HepG2 (cell line): ENCODE measurements around the gene ANO9. TPM values are rescaled to one million over a fixed set of nuclear protein-coding genes. Genes with fewer than 3 reads are reported as not detected.

Experiments used
- ELF3 ChIP-seq: IDR thresholded peaks from 2 replicates; pipeline ENCODE4 v1.6.1; 2016; ENCODE audit warnings: missing genetic modification reagents, missing compliant biosample characterization
- GTF2F1 ChIP-seq: fragments of 150-350 bp; IDR thresholded peaks from 2 replicates; pipeline ENCODE4 v1.6.1; 2014; ENCODE audit warnings: low read length
- HDAC2 ChIP-seq: sonication (generic); formaldehyde crosslinking; IDR thresholded peaks from 2 replicates; pipeline ENCODE4 v1.4.0; 2020; ENCODE audit warnings: missing genetic modification reagents
- HNF4A ChIP-seq: sonication (generic); formaldehyde crosslinking; IDR thresholded peaks from 2 replicates; pipeline ENCODE4 v1.4.0; 2020; ENCODE audit warnings: missing genetic modification reagents
- JARID2 ChIP-seq: sonication (generic); formaldehyde crosslinking; IDR thresholded peaks from 2 replicates; pipeline ENCODE4 v1.8.1; 2023; ENCODE audit warnings: missing genetic modification reagents, inconsistent platforms; ENCODE audit not compliant: insufficient replicate concordance
- MBD4 ChIP-seq: IDR thresholded peaks from 2 replicates; pipeline ENCODE4 v1.6.1; 2012; ENCODE audit warnings: low read length, inconsistent platforms, borderline replicate concordance
- MTF2 ChIP-seq: sonication (generic); formaldehyde crosslinking; IDR thresholded peaks from 2 replicates; pipeline ENCODE4 v1.5.0; 2020; ENCODE audit warnings: missing genetic modification reagents, borderline replicate concordance
- MYNN ChIP-seq: sonication (generic); formaldehyde crosslinking; IDR thresholded peaks from 2 replicates; pipeline ENCODE4 v1.4.0; 2020; ENCODE audit warnings: mild to moderate bottlenecking, low read depth, missing genetic modification reagents
- NAIF1 ChIP-seq: sonication (generic); formaldehyde crosslinking; IDR thresholded peaks from 2 replicates; pipeline ENCODE4 v1.5.0; 2020; ENCODE audit warnings: mild to moderate bottlenecking, missing genetic modification reagents, borderline replicate concordance
- PHF20 ChIP-seq: sonication (generic); formaldehyde crosslinking; IDR thresholded peaks from 2 replicates; pipeline ENCODE4 v1.5.0; 2020; ENCODE audit warnings: mild to moderate bottlenecking, missing genetic modification reagents
- POLR2AphosphoS5 ChIP-seq: IDR thresholded peaks from 2 replicates; pipeline ENCODE4 v1.6.1; 2012; ENCODE audit warnings: low read depth, low read length
- RFX1 ChIP-seq: fragments of 450-650 bp; IDR thresholded peaks from 2 replicates; pipeline ENCODE4 v1.6.1; 2017
- SMC3 ChIP-seq: IDR thresholded peaks from 2 replicates; pipeline ENCODE4 v1.6.1; 2011; ENCODE audit warnings: low read length, improper control_type of control experiment
- SOX13 ChIP-seq, 3 experiments: fragments of 450-650 bp in 1 of 3; sonication (generic) in 1 of 3; formaldehyde crosslinking in 1 of 3; IDR thresholded peaks in 2 of 3; conservative IDR thresholded peaks in 1 of 3; 2 replicates each; pipeline versions ENCODE4 v1.5.0 to v1.6.1; 2016 to 2020; ENCODE audit warnings: antibody characterized with exemption in 1 of 3, mild to moderate bottlenecking in 1 of 3, missing compliant biosample characterization in 1 of 3, missing genetic modification reagents in 1 of 3, moderate library complexity in 1 of 3
- SRY ChIP-seq: sonication (generic); formaldehyde crosslinking; IDR thresholded peaks from 2 replicates; pipeline ENCODE4 v1.8.0; 2022; ENCODE audit warnings: mild to moderate bottlenecking, missing genetic modification reagents
- STAG1 ChIP-seq: sonication (generic); formaldehyde crosslinking; IDR thresholded peaks from 2 replicates; pipeline ENCODE4 v1.4.0; 2020; ENCODE audit warnings: missing genetic modification reagents
- ZC3H4 ChIP-seq: sonication (generic); formaldehyde crosslinking; IDR thresholded peaks from 2 replicates; pipeline ENCODE4 v1.4.0; 2020; ENCODE audit warnings: missing genetic modification reagents, borderline replicate concordance
- ZKSCAN8 ChIP-seq: IDR thresholded peaks from 2 replicates; pipeline ENCODE4 v1.6.1; 2016; ENCODE audit warnings: borderline replicate concordance, missing genetic modification reagents, missing compliant biosample characterization
- ZNF329 ChIP-seq: sonication (generic); formaldehyde crosslinking; IDR thresholded peaks from 2 replicates; pipeline ENCODE4 v1.9.0; 2021; ENCODE audit warnings: low read depth, mild to moderate bottlenecking, missing genetic modification reagents
- ZNF543 ChIP-seq: sonication (generic); formaldehyde crosslinking; IDR thresholded peaks from 2 replicates; pipeline ENCODE4 v1.4.0; 2020; ENCODE audit warnings: mild to moderate bottlenecking, missing genetic modification reagents
- ZNF670 ChIP-seq: sonication (generic); formaldehyde crosslinking; IDR thresholded peaks from 2 replicates; pipeline ENCODE4 v1.8.0; 2022; ENCODE audit warnings: mild to moderate bottlenecking, missing genetic modification reagents, borderline replicate concordance
- polyA plus RNA-seq, 8 experiments: library from polyadenylated mRNA; depleted of rRNA in 3 of 8; stranded (reverse) in 7 of 8; unstranded in 1 of 8; fragments of >200 nt; fragmentation: Illumina TruSeq in 4 of 8; extraction: Trizol in 4 of 8; gene quantifications; 2 replicates each; pipeline versions ENCODE4 v1.2.1 to v1.2.3, GENCODE V29; 2011 to 2016; ENCODE audit warnings: low read depth in 4 of 8, missing spikeins in 1 of 8, mixed read lengths in 1 of 8; ENCODE audit not compliant: insufficient read depth in 1 of 8
- total RNA-seq, 5 experiments: library from RNA; depleted of rRNA; stranded (reverse); fragments of >200 nt; fragmentation: Illumina TruSeq; extraction: Trizol; gene quantifications; 2 replicates each; pipeline ENCODE4 v1.2.3, GENCODE V29; 2016; ENCODE audit warnings: low read depth in 1 of 5
- TF ChIP-seq, protein P1 (sequence below): sonication (generic); formaldehyde crosslinking; IDR thresholded peaks from 2 replicates; pipeline ENCODE4 v1.5.0; 2020; ENCODE audit warnings: mild to moderate bottlenecking, missing genetic modification reagents, moderate library complexity
- TF ChIP-seq, protein P2 (sequence below): sonication (generic); formaldehyde crosslinking; IDR thresholded peaks from 2 replicates; pipeline ENCODE4 v1.5.0; 2020; ENCODE audit warnings: mild to moderate bottlenecking, missing genetic modification reagents, borderline replicate concordance
- TF ChIP-seq, protein P3 (sequence below): sonication (generic); formaldehyde crosslinking; IDR thresholded peaks from 2 replicates; pipeline ENCODE4 v1.4.0; 2020; ENCODE audit warnings: missing genetic modification reagents

Gene ANO9
- total and polyA plus RNA-seq, 2 of the 13 experiments (the other 11 are each of a cell fraction or from before 2014, with no cell fraction given), result 8.9 to 14.3 TPM

DNA sequence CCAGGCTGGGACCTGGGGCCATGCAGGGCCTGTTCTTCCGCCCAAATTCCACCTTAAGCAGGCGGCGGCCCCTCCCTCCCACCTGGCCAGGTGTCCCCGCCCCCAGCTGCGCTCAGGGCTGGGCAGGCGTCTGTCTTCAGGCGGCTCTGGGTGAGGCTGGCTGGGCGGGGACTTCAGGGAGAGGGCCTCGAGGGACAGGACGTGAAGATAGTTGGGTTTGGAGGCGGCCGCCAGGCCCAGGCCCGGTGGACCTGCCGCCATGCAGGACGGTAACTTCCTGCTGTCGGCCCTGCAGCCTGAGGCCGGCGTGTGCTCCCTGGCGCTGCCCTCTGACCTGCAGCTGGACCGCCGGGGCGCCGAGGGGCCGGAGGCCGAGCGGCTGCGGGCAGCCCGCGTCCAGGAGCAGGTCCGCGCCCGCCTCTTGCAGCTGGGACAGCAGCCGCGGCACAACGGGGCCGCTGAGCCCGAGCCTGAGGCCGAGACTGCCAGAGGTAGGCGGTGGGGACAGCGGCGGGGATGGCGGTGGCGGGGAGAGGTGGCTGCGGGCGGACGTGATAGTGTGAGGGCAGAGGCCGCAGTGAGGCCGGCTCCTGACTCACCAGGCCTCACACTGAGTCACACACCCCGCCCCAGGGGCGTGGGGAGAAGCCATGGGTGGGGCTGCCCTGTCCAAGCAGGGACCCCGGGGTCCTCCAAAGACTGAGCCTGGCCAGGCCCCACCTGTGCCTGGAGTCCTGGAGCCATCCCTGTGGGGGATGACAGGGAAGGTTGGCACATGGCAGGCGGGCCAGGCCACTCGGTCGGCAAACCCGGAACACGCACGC is 47.6 kb downstream of the ANO9 start, which contains the start of gene PKP3 (continued):
- TF ChIP-seq, protein P1, sequence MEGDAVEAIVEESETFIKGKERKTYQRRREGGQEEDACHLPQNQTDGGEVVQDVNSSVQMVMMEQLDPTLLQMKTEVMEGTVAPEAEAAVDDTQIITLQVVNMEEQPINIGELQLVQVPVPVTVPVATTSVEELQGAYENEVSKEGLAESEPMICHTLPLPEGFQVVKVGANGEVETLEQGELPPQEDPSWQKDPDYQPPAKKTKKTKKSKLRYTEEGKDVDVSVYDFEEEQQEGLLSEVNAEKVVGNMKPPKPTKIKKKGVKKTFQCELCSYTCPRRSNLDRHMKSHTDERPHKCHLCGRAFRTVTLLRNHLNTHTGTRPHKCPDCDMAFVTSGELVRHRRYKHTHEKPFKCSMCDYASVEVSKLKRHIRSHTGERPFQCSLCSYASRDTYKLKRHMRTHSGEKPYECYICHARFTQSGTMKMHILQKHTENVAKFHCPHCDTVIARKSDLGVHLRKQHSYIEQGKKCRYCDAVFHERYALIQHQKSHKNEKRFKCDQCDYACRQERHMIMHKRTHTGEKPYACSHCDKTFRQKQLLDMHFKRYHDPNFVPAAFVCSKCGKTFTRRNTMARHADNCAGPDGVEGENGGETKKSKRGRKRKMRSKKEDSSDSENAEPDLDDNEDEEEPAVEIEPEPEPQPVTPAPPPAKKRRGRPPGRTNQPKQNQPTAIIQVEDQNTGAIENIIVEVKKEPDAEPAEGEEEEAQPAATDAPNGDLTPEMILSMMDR, result 0 out of 2 replicates have a peak, but pooled peaks have one; percentile 5
- TF ChIP-seq ZNF543 (CRISPR knock-in tag), result no peak
- no peak for TF ChIP-seq ZKSCAN8 (CRISPR knock-in tag)
- TF ChIP-seq GTF2F1, result no peak
- no peak for TF ChIP-seq HNF4A (CRISPR knock-in tag)
- TF ChIP-seq ZNF329 (CRISPR knock-in tag), result no peak
- TF ChIP-seq HDAC2 (CRISPR knock-in tag), result no peak
- TF ChIP-seq SRY (CRISPR knock-in tag), result peak; percentile 72; the same call in 1 of the 2 replicates
- TF ChIP-seq NAIF1, result no peak
- TF ChIP-seq RFX1, result no peak
- TF ChIP-seq SOX13 (IDR thresholded peaks at IDR 0.05), result no peak
- no peak for TF ChIP-seq SOX13 (CRISPR knock-in tag; conservative IDR thresholded peaks at IDR 0.05 in 1 of 2, IDR thresholded peaks at IDR 0.05 in 1 of 2)
- TF ChIP-seq JARID2, result no peak
- TF ChIP-seq MTF2 (CRISPR knock-in tag), result no peak
- TF ChIP-seq MYNN (CRISPR knock-in tag), result no peak
- no peak for TF ChIP-seq ZC3H4
- no peak for TF ChIP-seq MBD4
- 0 out of 2 replicates have a peak, but pooled peaks have one; percentile 34 for TF ChIP-seq ZNF670 (CRISPR knock-in tag)
- TF ChIP-seq ELF3 (CRISPR knock-in tag), result no peak
- TF ChIP-seq PHF20 (CRISPR knock-in tag), result peak; percentile 52; the same call in 1 of the 2 replicates
- TF ChIP-seq POLR2AphosphoS5, result peak; percentile 45
- TF ChIP-seq STAG1 (CRISPR knock-in tag), result no peak
- TF ChIP-seq, protein P2, sequence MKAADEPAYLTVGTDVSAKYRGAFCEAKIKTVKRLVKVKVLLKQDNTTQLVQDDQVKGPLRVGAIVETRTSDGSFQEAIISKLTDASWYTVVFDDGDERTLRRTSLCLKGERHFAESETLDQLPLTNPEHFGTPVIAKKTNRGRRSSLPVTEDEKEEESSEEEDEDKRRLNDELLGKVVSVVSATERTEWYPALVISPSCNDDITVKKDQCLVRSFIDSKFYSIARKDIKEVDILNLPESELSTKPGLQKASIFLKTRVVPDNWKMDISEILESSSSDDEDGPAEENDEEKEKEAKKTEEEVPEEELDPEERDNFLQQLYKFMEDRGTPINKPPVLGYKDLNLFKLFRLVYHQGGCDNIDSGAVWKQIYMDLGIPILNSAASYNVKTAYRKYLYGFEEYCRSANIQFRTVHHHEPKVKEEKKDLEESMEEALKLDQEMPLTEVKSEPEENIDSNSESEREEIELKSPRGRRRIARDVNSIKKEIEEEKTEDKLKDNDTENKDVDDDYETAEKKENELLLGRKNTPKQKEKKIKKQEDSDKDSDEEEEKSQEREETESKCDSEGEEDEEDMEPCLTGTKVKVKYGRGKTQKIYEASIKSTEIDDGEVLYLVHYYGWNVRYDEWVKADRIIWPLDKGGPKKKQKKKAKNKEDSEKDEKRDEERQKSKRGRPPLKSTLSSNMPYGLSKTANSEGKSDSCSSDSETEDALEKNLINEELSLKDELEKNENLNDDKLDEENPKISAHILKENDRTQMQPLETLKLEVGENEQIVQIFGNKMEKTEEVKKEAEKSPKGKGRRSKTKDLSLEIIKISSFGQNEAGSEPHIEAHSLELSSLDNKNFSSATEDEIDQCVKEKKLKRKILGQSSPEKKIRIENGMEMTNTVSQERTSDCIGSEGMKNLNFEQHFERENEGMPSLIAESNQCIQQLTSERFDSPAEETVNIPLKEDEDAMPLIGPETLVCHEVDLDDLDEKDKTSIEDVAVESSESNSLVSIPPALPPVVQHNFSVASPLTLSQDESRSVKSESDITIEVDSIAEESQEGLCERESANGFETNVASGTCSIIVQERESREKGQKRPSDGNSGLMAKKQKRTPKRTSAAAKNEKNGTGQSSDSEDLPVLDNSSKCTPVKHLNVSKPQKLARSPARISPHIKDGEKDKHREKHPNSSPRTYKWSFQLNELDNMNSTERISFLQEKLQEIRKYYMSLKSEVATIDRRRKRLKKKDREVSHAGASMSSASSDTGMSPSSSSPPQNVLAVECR (CRISPR knock-in tag), result peak; percentile 36; the same call in 1 of the 2 replicates
- no peak for TF ChIP-seq SMC3
- TF ChIP-seq, protein P3, sequence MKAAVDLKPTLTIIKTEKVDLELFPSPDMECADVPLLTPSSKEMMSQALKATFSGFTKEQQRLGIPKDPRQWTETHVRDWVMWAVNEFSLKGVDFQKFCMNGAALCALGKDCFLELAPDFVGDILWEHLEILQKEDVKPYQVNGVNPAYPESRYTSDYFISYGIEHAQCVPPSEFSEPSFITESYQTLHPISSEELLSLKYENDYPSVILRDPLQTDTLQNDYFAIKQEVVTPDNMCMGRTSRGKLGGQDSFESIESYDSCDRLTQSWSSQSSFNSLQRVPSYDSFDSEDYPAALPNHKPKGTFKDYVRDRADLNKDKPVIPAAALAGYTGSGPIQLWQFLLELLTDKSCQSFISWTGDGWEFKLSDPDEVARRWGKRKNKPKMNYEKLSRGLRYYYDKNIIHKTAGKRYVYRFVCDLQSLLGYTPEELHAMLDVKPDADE (CRISPR knock-in tag), result no peak
